ENCODE measurements around the gene MAML2. TPM values are rescaled to one million over a fixed set of nuclear protein-coding genes. Genes with fewer than 3 reads are reported as not detected.

Gene MAML2
- total RNA-seq, 1 experiment from 2014 or later: 2.7 TPM

DNA sequence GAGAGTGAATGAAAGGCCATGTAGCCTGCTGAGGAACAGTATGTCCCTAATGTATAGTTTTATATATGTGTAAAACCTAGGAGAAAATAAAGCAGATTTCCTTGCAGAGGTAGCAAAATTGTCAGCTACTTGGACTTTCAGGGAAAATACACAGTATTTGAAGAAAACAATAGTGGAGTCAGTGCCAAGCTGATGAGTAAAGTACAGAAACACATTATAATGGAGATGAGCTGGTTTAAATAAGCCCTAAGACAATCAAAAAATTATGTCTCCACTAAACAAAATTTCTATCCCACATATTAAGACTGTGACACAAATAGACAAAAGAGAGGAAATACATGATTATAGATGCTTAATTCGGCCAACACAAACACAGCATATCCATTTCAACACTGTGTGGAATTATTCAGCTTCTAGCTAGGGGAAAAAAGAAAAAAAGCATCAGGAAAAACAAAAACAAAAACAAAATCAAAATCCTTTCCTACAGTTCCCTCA, 75.9 kb downstream of the MAML2 start:
- no peaks in the 10 kb centered on the region for H4K20me1 ChIP-seq (ENCODE audit: control insufficient read depth, insufficient read depth, insufficient read length)
- no peak overlapping the region for H2AK5ac ChIP-seq (ENCODE audit: insufficient read length, low read length)
- no peak overlapping the region for H3K23ac ChIP-seq (ENCODE audit: insufficient read length, low read depth, low read length)
- no peaks in the 10 kb centered on the region for H3K23me2 ChIP-seq (ENCODE audit: insufficient read length, low read depth, low read length, poor library complexity, severe bottlenecking)
- no peak overlapping the region for H4K8ac ChIP-seq (replicated peaks; ENCODE audit: insufficient read length, low read depth, low read length)
- peaks cover 3 to 7% of the 10 kb centered on the region in 2 experiments; a peak in 4 of 5 replicates for H3K9me3 Mint-ChIP-seq
- no peak overlapping the region for H2BK12ac ChIP-seq (ENCODE audit: insufficient read length, low read depth, low read length)
- H2BK120ac ChIP-seq (ENCODE audit: low read depth, low read length, poor library complexity, severe bottlenecking): no peak overlapping the region
- whole genome bisulfite sequencing (ENCODE audit: extremely low coverage, insufficient read length, low lambda C conversion rate): no CpG with 5 or more reads among the region's 1 CpG
- peaks cover 14 to 17% of the 10 kb centered on the region in 2 experiments for H3K4me1 Mint-ChIP-seq
- H2BK5ac ChIP-seq (ENCODE audit: insufficient read length, low read length): no peak overlapping the region
- TF ChIP-seq, protein P1, sequence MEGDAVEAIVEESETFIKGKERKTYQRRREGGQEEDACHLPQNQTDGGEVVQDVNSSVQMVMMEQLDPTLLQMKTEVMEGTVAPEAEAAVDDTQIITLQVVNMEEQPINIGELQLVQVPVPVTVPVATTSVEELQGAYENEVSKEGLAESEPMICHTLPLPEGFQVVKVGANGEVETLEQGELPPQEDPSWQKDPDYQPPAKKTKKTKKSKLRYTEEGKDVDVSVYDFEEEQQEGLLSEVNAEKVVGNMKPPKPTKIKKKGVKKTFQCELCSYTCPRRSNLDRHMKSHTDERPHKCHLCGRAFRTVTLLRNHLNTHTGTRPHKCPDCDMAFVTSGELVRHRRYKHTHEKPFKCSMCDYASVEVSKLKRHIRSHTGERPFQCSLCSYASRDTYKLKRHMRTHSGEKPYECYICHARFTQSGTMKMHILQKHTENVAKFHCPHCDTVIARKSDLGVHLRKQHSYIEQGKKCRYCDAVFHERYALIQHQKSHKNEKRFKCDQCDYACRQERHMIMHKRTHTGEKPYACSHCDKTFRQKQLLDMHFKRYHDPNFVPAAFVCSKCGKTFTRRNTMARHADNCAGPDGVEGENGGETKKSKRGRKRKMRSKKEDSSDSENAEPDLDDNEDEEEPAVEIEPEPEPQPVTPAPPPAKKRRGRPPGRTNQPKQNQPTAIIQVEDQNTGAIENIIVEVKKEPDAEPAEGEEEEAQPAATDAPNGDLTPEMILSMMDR (conservative IDR thresholded peaks at IDR 0.05): no peak
- no peak overlapping the region for H4K5ac ChIP-seq (ENCODE audit: insufficient read length, low read depth, low read length)
- no peak overlapping the region for H3K4me3 Mint-ChIP-seq
- no peak overlapping the region for H3K14ac ChIP-seq (ENCODE audit: insufficient read depth, low read length)
- H3K27me3 Mint-ChIP-seq (ENCODE audit: low read depth): no peaks in the 10 kb centered on the region
- H2AFZ ChIP-seq (ENCODE audit: low read length): no peak overlapping the region
- H2BK15ac ChIP-seq (ENCODE audit: low read depth, low read length): no peak overlapping the region
- no peak overlapping the region for H3K4me2 ChIP-seq (ENCODE audit: insufficient read depth, insufficient read length, low read length)
- no peak overlapping the region for H3K18ac ChIP-seq (ENCODE audit: insufficient read length, low read depth, low read length)
- no peak overlapping the region for H3K9ac ChIP-seq (ENCODE audit: extremely low read depth, insufficient read length, low read length)
- H3K9me3 ChIP-seq (ENCODE audit: control insufficient read depth, low read depth, low read length): no peaks in the 10 kb centered on the region
- no peak for DNase-seq
- no peak overlapping the region for H3K56ac ChIP-seq (ENCODE audit: insufficient read length, low read depth, low read length)
- H3K27me3 ChIP-seq (ENCODE audit: insufficient read depth, low read length): no peaks in the 10 kb centered on the region
- no peaks in the 10 kb centered on the region; the same call in 1 of the 2 replicates for H3K4me1 ChIP-seq (ENCODE audit: insufficient read depth, low read length)
- peaks cover 3% of the 10 kb centered on the region for H3K79me1 ChIP-seq (ENCODE audit: insufficient read depth, low read depth, low read length, poor library complexity, severe bottlenecking)
- no peaks in the 10 kb centered on the region for H3K79me2 ChIP-seq (ENCODE audit: insufficient read depth, low read length)
- no peak overlapping the region for H4K91ac ChIP-seq (ENCODE audit: insufficient read length, low read depth, low read length)
- H3K27ac Mint-ChIP-seq: no peak overlapping the region; a peak in 1 of 7 replicates
- H2BK20ac ChIP-seq (ENCODE audit: low read depth, low read length, poor library complexity, severe bottlenecking): no peak overlapping the region
- H3K36me3 Mint-ChIP-seq (ENCODE audit: insufficient read depth in 1 of 3, low read depth in 3 of 3): peaks cover 7 to 18% (median 7%) of the 10 kb centered on the region in 3 experiments; a peak in 6 of 7 replicates
- H3K4ac ChIP-seq (ENCODE audit: low read depth, low read length): no peak overlapping the region
- H3T11ph ChIP-seq (ENCODE audit: low read length): no peak overlapping the region
- no peak overlapping the region for H3K27ac ChIP-seq (ENCODE audit: insufficient read length, low read depth, low read length)
